H1 (cell line): Measurements from ENCODE around the gene MSANTD2.

ENCODE experiments used
- BRCA1 ChIP-seq: IDR thresholded peaks from 2 replicates; pipeline ENCODE4 v1.6.1; 2012; ENCODE audit warnings: low read depth, low read length, improper control_type of control experiment
- CBX8 ChIP-seq: fragments of 300-800, 300-1000 bp; sonication (generic); IDR thresholded peaks from 2 replicates; pipeline ENCODE4 v1.7.1; 2016; ENCODE audit warnings: low read depth, low read length, borderline replicate concordance
- CHD7 ChIP-seq: fragments of 300-600 bp; sonication (generic); IDR thresholded peaks from 2 replicates; pipeline ENCODE4 v1.7.1; 2012; ENCODE audit warnings: low read length, moderate library complexity, mild to moderate bottlenecking, inconsistent platforms; ENCODE audit not compliant: insufficient replicate concordance
- CTCF ChIP-seq, 3 experiments: IDR thresholded peaks; 1 replicate in 2 of 3; 2 replicates in 1 of 3; pipeline versions ENCODE4 v1.5.1 to v1.6.1; 2011; ENCODE audit warnings: low read length in 3 of 3, mild to moderate bottlenecking in 3 of 3, inconsistent platforms in 2 of 3, low read depth in 1 of 3, moderate library complexity in 1 of 3; ENCODE audit not compliant: insufficient read depth in 1 of 3; ENCODE audit errors: control extremely low read depth in 1 of 3
- GABPA ChIP-seq: IDR thresholded peaks from 2 replicates; pipeline ENCODE4 v1.6.1; 2011; ENCODE audit warnings: mild to moderate bottlenecking, low read length, moderate library complexity, borderline replicate concordance; ENCODE audit not compliant: insufficient read depth
- JUND ChIP-seq: IDR thresholded peaks from 2 replicates; pipeline ENCODE4 v1.6.1; 2011; ENCODE audit warnings: mild to moderate bottlenecking, improper control_type of control experiment, low read length
- KDM1A ChIP-seq: fragments of 200-600, 300-600 bp; sonication (generic); IDR thresholded peaks from 2 replicates; pipeline ENCODE4 v1.7.1; 2016; ENCODE audit warnings: mild to moderate bottlenecking, low read length, borderline replicate concordance
- KDM5A ChIP-seq: fragments of 200-600 bp; IDR thresholded peaks from 2 replicates; pipeline ENCODE4 v1.7.1; 2012; ENCODE audit warnings: mild to moderate bottlenecking, low read length, inconsistent platforms, mixed read lengths
- NRF1 ChIP-seq: IDR thresholded peaks from 2 replicates; pipeline ENCODE4 v1.6.1; 2011; ENCODE audit warnings: mild to moderate bottlenecking, low read depth, low read length, improper control_type of control experiment
- POLR2A ChIP-seq, 2 experiments: IDR thresholded peaks; 1 replicate in 1 of 2; 2 replicates in 1 of 2; pipeline ENCODE4 v1.6.1; 2011; ENCODE audit warnings: low read depth in 2 of 2, low read length in 2 of 2, mild to moderate bottlenecking in 2 of 2; ENCODE audit errors: control extremely low read depth in 1 of 2
- RAD21 ChIP-seq, 2 experiments: IDR thresholded peaks in 1 of 2; conservative IDR thresholded peaks in 1 of 2; 2 replicates each; pipeline ENCODE4 v1.6.1; 2011; ENCODE audit warnings: low read depth in 2 of 2, low read length in 2 of 2, improper control_type of control experiment in 1 of 2, inconsistent platforms in 1 of 2, mild to moderate bottlenecking in 1 of 2, moderate library complexity in 1 of 2
- RFX5 ChIP-seq: IDR thresholded peaks from 2 replicates; pipeline ENCODE4 v1.6.1; 2011; ENCODE audit warnings: low read depth, low read length, improper control_type of control experiment, borderline replicate concordance
- RNF2 ChIP-seq: fragments of 200-900, 300-1000 bp; sonication (generic); IDR thresholded peaks from 2 replicates; pipeline ENCODE4 v1.7.1; 2016; ENCODE audit warnings: borderline replicate concordance, low read depth, mild to moderate bottlenecking, antibody characterized with exemption, low read length; ENCODE audit not compliant: poor library complexity, severe bottlenecking; ENCODE audit errors: missing control alignments
- ZNF274 ChIP-seq: IDR thresholded peaks from 2 replicates; pipeline ENCODE4 v1.7.0; 2012; ENCODE audit warnings: low read length, borderline replicate concordance; ENCODE audit errors: extremely low read depth

GRCh38 chr11:124823512-124824376 is 23.5 kb upstream of the MSANTD2 start:
- TF ChIP-seq KDM1A (no peak), ZNF274 (no peak), CTCF (IDR thresholded peaks at IDR 0.05; ENCODE audit: control extremely low read depth in 1 of 3, insufficient read depth in 1 of 3, low read depth in 1 of 3, low read length in 3 of 3) (no peak), KDM5A (no peak), CHD7 (no peak), RNF2 (no peak), POLR2A (IDR thresholded peaks at IDR 0.05; ENCODE audit: control extremely low read depth in 1 of 2, low read depth in 2 of 2, low read length in 2 of 2) (no peak), BRCA1 (no peak), JUND (no peak), RAD21 (IDR thresholded peaks at IDR 0.05 in 1 of 2, conservative IDR thresholded peaks at IDR 0.05 in 1 of 2; ENCODE audit: low read depth in 2 of 2, low read length in 2 of 2) (no peak), CBX8 (no peak), NRF1 (no peak), GABPA (no peak), RFX5 (no peak)
